ENCODE measurements around the gene LGMN. TPM values are rescaled to one million over a fixed set of nuclear protein-coding genes. Genes with fewer than 3 reads are reported as not detected.

Gene LGMN
- polyA plus RNA-seq, 3 donors: 125 to 135 (median 134) TPM

DNA sequence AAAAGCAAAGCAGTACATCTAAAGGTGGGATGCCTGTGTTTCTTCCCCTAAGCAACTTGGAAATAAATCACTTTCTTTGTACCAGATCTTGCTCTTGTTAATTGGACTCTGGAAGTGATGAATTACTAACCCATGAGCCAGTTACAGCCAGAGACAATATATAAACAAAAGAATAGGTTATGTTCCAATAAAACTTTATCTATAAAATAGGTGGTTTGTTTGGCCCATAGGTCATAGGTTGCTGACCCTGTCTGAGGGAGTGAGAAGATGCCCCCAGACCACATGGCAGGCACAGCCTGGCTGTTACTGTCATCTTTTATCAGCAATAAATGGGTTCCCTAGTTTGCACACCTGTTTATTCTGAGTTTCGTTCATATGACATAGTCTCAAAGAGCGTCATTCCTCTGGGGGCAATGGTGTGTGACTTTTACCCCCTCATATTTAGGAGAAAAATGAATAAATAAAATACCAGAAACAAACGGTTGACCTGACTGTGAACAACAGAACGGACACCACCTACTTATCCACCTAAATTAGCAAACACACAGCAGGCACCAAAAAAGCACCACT lies 10.7 kb downstream of the LGMN start:
- DNase-seq (ENCODE audit: extremely low read depth in 1 of 11, low read depth in 9 of 11, low spot score in 4 of 11): no peak

GRCh38 chr14:92737206-92737605 lies 11.2 kb downstream of the LGMN start:
- no peak for DNase-seq (ENCODE audit: extremely low read depth in 1 of 11, low read depth in 9 of 11, low spot score in 4 of 11)

DNA sequence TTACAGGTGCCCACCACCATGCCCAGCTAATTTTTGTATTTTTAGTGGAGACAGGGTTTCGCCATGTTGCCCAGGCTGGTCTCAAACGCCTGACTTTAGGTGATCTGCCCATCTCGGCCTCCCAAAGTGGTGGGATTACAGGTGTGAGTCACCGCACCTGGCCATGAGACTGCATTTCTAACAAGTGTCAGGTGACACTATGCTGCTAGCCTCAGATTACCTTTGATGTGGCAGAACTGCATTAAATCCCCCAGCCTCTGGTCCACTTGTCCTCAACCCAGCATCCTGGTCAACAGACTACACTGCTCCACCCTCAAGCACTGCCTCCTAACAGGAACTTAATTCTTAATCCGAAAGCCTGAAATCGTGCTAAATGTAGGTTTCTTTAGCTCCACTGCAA lies 13.1 kb downstream of the LGMN start:
- no peak for DNase-seq (ENCODE audit: extremely low read depth in 1 of 11, low read depth in 9 of 11, low spot score in 4 of 11)

DNA sequence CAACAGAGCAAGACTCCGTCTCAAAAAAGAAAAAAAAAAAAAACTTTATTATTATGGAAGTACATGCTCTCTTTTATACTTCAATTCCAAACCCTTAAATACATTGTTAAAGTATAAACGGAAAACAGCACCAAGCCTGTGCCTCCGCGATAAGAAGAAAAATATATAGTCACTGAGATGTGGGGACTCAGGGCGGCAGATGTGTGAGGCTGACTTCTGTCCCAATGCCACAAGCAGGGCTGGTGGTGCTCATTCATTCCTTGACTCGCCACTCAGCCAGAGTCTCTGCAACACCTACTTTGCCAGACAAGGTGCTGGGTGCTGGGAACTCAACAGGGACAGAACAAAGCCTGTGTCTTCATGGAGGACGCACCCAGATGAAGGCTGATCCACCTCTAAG lies 13.8 kb downstream of the LGMN start:
- no peak for DNase-seq (ENCODE audit: extremely low read depth in 1 of 11, low read depth in 9 of 11, low spot score in 4 of 11)

GRCh38 chr14:92733007-92733406 lies 15.4 kb downstream of the LGMN start:
- no peak for DNase-seq (ENCODE audit: extremely low read depth in 1 of 11, low read depth in 9 of 11, low spot score in 4 of 11)

GRCh38 chr14:92731622-92732115 lies 16.8 kb downstream of the LGMN start:
- DNase-seq (ENCODE audit: extremely low read depth in 1 of 11, low read depth in 9 of 11, low spot score in 4 of 11): no peak

GRCh38 chr14:92729634-92730358 lies 18.6 kb downstream of the LGMN start:
- DNase-seq (ENCODE audit: extremely low read depth in 1 of 11, low read depth in 9 of 11, low spot score in 4 of 11): no peak

- no peak for DNase-seq (ENCODE audit: extremely low read depth in 1 of 11, low read depth in 9 of 11, low spot score in 4 of 11)
These were observed 19.6 kb downstream of the LGMN start for GRCh38 chr14:92728759-92729364.

- DNase-seq (ENCODE audit: extremely low read depth in 1 of 11, low read depth in 9 of 11, low spot score in 4 of 11): no peak
These were observed 21.5 kb downstream of the LGMN start for GRCh38 chr14:92726933-92727262.

- no peak for DNase-seq (ENCODE audit: extremely low read depth in 1 of 11, low read depth in 9 of 11, low spot score in 4 of 11)
These were observed 22.1 kb downstream of the LGMN start for GRCh38 chr14:92726135-92726932.

GRCh38 chr14:92724516-92725340 lies 23.7 kb downstream of the LGMN start:
- DNase-seq (ENCODE audit: extremely low read depth in 1 of 11, low read depth in 9 of 11, low spot score in 4 of 11): no peak

GRCh38 chr14:92719890-92720323 lies 28.5 kb downstream of the LGMN start:
- DNase-seq (ENCODE audit: extremely low read depth in 1 of 11, low read depth in 9 of 11, low spot score in 4 of 11): no peak

DNA sequence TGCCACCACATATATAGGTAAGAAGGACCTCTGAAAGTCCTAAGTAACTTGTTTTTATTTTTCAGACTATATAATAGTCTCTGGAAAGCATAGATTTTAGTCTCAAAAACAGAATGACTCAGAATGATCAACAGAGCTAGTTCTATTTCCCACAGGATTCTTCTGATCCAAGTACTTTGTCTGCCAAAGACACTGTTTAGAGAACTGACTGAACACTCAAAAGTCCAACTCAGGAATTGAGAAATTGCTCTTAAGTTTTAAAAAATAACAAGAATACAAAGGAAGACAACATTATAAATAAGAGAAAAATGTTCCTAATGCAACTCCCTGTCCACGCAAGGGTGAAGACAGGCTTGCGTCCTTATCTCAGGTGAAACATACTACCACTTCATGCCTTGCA lies 29.0 kb downstream of the LGMN start:
- no peak for DNase-seq (ENCODE audit: extremely low read depth in 1 of 11, low read depth in 9 of 11, low spot score in 4 of 11)

GRCh38 chr14:92718664-92719063 lies 29.8 kb downstream of the LGMN start:
- no peak for DNase-seq (ENCODE audit: extremely low read depth in 1 of 11, low read depth in 9 of 11, low spot score in 4 of 11)

DNA sequence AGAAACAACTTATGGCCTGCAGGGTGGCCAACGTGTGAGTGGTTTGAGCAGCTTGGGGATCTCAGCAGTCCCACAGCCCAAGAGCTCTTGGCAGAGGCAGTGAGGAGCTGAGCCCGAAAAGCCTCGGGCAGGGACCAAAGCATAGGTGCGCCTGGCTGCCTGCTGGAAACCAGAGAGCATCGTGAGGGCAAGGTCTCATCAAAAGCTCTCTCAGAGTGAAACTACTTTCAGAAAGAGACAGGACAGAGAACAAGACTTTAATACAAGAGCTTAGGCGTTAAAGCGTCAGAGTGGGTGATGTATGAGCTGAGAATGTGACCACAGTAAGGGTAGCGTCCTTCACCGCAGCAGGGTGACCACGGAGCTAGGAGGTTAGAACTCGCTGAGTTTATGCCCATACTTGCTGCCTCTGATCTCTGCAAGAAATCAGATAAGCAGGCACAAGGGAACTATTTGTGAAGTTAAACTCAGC lies 30.8 kb downstream of the LGMN start:
- no peak for DNase-seq (ENCODE audit: extremely low read depth in 1 of 11, low read depth in 9 of 11, low spot score in 4 of 11)

- no peak for DNase-seq (ENCODE audit: extremely low read depth in 1 of 11, low read depth in 9 of 11, low spot score in 4 of 11)
These were observed 32.3 kb downstream of the LGMN start for GRCh38 chr14:92716131-92716530.

DNA sequence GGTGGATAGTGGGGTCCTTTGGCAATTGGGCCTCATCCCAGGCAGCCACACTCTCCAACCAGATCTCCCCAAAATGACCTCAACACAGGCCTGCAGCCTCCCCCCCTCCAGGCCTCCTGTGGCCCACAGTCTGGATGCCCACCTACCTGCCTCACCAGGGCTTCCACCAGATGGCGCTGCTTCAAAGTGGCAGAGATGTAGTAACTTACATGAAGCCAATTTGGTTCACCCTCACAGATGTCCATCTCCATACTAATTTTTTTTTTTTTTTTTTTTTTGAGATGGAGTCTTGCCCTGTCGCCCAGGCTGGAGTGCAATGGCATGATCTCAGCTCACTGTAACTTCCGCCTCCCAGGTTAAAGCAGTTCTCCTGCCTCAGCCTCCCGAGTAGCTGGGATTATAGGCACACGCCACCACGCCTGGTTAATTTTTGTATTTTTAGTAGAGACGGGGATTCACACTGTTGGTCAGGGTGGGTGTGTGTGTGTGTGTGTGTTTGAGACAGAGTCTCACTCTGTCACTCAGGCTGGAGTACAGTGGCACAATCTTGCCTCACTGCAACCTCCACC lies 33.6 kb downstream of the LGMN start:
- peak in 2 of 11 donors; percentile 26 to 32 for DNase-seq (ENCODE audit: extremely low read depth in 1 of 11, low read depth in 9 of 11, low spot score in 4 of 11)

- no peak for DNase-seq (ENCODE audit: extremely low read depth in 1 of 11, low read depth in 9 of 11, low spot score in 4 of 11)
These were observed 35.8 kb downstream of the LGMN start for GRCh38 chr14:92712654-92713051.
